Left kidney (tissue), 2 donors: ENCODE results near the gene CHMP6. TPM values are rescaled to one million over a fixed set of nuclear protein-coding genes. Genes with fewer than 3 reads are reported as not detected.
"Not testable (repeated sequence)": the region's sequence is repeated elsewhere in the genome, so short reads cannot be mapped to it uniquely, and the experiment has no call there.

Experiments used
- DNase-seq: peaks from one replicate; pipeline ENCODE4 v3.0.0-alpha.2; 2013
- polyA plus RNA-seq: library from polyadenylated mRNA; unstranded; fragments of 120-200 nt; gene quantifications from one replicate; pipeline ENCODE4 v1.2.1, GENCODE V29; 2013; ENCODE audit not compliant: insufficient read length

CHMP6 gene
- polyA plus RNA-seq, 1 donor, result 28.4 TPM

DNA sequence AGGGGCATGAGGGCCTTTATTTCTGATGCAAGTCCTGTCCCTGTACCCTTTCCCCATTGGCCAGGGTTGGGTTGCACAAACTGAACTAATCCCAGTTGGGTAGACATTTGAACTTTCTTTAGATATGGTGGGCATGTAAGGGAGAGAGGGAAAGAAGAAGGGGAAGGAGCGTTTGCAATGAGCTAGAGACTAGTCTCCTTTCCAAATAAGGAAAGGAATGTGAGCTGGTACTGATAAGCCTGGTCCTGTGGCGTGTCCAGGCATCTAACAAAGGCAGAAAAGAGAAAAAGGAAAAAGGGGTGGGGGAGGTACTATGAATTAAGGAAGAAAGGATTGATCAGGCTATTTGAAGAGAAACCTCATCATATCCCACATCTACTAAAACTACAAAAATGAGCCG, 20.3 kb downstream of the CHMP6 start:
- no peak for DNase-seq

DNA sequence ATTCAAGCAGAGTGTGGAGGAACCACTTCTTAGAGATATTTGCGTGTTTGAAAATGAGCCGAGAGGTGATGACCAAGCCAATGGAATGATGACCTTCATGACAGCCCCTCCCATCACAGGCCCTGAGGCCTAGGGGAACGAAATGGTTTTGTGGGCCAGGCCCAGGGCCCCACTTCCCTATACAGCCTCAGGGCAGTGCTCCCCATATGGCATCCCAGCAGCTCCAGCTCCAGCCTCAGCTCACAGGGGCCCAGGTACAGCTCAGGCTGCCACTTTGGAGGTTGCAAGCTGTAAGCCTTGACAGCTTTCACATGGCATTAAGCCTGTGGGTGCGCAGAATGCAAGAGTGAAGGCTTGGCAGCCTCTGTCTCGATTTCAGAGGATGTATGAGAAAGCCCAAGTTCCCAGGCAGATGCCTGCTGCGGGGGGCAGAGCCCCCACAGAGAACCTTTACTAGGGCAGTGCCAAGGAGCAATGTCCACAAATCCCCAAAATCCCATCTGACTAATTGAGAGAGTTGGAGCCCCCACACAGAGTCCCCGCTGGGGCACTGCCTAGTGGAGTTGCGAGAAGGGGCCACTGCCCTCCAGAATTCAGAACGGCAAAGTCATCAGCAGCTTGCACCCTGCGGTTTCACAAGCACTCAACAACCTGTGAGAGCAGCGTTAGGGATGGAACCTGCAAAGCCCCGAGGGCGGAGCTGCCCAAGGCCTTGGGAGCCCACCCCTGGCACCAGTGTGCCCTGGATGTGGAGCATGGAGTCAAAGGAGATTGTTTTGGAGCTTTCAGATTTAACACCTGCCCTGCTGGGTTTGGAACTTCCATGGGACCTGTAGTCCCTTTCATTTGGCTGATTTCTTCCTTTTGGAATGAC, 21.2 kb downstream of the CHMP6 start:
- DNase-seq, result no peak

DNA sequence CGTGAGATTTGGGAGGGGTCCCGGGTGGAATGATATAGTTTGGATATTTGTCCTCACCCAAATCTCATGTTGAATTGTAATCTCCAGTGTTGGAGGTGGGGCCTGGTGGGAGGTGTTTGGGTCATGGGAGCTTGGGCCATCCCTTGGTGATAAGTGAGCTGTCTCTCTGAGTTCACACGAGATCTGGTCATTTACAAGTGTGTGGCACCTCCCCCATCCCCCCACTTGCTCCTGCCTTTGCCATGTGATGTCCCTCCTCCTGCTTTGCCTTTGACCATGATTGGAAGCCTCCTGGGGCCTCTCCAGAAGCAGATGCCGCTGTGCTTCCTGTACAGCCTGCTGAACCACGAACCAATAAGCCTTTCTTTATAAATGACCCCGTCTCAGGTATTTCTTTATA, 22.0 kb downstream of the CHMP6 start:
- DNase-seq, result no peak

DNA sequence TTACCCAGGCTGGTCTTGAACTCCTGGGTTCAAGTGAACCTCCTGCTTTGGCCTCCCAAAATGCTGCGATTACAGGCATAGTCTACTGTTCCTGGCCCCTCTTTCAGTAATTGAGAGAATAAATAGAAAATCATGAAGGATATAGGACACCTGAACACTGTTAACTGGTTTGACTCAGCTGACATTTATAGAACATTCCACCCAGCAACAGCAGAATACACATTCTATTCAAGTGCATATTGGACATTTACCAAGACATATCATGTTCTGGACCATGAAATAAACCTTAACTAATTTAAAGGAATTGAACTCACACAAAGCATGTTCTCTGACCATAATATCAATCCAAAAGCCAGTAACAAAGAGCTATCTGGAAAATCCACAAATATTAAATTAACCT, 23.5 kb downstream of the CHMP6 start:
- DNase-seq, result no peak

DNA sequence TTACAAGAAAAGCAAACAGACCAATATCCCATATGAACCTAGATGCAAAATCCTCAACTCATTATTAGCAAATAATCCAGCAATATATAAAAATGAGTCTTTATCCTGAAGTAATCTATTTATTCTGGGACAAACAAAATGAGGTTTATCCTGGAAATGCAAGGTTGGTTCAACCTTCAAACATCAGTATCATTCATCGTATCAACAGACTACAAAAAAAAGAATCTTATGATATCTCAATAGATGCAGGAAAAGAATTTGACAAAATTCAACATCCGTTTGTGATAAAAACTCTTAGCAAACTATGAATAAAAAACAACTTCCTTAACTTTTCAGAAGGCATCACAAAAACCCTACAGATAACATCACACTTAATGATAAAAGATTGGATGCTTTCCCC, 24.9 kb downstream of the CHMP6 start:
- DNase-seq, result no peak

DNA sequence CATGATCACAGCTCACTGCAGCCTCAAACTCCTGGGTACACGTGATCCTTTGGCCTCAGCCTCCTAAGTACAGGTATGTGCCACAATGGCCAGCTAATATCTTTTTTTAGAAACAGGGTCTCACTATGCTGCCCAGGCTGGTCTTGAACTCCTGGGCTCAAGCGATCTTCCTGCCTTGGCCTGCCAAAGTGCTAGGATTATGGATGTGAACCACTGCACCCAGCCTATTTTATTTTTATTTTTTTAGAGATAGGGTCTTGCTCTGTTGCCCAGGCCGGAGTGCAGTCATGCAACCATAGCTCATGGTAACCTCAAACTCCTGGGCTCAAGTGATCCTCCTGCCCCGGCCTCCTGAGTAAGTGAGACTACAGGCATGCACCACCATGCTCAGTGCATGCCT, 25.7 kb downstream of the CHMP6 start:
- DNase-seq, result not testable (repeated sequence)

DNA sequence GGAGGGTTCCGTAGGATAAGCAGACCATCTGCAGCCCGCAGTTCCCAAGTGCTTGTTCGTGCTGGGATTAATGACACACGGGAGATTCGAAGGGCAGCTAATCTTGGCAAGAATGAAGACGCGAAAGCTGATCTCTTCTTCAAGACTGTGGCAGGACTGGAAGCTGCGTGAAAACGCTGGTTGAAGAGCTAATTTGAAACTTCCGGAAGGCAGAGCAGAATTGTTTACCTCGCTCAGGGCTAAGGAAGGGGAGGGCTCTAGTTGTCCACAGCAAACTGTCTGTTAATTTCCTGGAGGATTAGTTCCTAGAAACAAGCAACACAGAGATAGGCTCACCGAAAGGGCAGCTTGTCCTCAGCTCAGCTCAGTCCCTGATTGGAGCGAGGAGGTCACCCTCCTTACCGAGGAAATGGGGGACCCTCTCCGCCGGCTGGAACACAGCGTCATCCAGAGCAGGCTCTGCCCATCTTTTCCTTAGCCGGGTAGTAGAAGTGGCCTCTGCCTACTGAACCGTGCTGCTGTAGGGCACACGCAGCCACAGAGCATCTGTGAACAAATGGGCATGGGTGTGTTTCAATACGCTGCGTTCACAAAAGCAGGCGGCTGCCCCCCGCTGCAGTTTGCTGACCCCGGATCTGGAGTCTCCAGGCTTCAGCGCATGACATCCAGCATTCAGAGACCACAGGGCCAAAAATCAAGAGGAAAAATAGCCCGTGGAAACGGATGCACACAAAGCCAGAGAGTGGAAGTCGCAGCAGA, 26.6 kb downstream of the CHMP6 start:
- peak; percentile 66 for DNase-seq

DNA sequence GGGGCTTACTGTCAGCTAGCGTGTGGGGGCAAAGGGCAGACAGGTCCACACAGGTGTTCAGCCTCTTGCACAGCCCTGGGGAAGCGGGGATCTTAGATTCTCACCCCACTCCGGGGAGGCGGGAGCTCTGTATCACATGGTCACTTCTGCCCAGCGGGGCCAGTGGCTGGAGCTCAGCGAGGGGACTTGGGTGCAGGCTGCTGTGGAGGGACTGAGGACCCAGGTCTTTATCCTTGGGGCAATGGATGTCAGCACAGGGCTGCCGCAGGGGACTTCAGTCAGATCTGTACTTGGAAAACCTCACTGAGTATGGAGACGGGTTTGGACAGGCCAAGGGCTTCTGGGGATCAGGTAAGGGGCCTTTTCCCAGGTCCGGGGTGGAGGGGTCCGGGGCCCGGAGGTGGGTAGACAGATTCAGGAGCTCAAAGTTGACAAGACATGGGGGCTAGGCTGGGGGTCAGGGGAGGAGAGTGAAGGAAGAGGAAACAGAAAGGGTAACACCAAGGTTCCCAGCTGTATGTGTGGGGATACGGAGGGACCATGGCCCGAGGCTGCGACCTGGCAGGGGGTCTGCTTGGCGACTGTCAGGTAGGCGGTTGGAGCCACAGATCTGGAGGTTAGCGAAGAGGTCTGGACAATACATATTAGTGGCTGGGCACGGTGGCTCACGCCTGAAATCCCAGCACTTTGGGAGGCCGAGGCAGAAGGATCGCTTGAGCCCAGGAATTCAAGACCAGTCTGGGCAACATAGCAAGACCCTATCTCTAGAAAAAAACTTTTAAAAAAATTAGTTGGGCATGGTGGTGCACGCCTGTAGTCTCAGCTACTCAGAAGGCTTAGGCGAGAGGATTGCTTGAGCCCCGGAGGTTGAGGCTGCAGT, 28.2 kb downstream of the CHMP6 start:
- DNase-seq, result no peak

DNA sequence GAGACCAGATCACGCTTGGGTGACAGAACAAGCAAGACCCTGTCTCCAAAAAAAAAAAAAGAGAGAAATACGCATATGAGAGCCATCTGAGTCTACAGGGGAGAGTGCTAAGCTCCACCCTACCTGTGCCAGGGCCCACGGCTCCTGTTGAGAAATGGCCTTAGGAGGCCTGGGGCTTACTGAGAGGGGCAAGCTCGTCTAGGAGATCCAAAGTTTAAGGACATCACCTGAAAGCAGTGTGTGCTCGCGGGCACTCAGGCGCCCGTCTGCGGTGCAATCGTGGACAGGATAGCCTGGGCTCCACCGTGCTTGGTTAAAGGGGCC, 28.8 kb downstream of the CHMP6 start:
- no peak for DNase-seq

DNA sequence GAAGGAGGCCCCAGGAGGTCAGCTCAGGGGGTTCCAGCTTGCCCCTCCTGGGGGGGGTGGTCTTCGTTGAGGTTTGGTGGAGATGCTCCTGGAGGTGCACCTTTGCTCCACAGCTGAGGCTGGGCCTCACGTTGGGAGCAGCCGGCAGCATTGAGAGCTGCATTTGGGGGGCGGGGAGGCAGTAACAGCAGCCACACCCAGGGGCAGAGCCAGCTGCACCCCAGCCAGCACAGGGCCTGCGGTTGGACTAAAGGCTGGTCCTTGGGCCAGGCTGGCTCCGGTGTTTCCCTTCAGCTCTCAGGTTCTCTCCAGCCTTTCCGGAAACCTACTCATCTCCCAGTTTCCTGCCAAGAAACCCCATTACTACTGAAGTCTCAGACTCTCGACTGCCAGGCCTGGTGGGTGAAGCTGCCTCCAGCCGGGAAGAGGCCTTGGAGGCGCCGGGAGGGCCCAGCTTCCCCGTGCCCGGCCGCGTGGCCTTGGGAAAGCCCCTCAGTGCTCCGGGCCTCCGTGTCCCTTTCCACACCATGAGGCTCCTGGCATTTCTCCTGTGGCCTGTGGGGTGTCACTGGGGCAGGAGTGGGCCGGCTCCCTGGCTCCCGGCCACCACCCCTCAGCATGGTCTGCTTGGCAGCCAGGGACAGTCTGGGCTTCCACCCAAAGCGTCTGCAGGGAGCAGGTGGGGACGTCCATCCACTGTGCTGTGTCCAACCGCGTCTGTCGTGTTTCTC, 29.3 kb downstream of the CHMP6 start:
- no peak for DNase-seq

DNA sequence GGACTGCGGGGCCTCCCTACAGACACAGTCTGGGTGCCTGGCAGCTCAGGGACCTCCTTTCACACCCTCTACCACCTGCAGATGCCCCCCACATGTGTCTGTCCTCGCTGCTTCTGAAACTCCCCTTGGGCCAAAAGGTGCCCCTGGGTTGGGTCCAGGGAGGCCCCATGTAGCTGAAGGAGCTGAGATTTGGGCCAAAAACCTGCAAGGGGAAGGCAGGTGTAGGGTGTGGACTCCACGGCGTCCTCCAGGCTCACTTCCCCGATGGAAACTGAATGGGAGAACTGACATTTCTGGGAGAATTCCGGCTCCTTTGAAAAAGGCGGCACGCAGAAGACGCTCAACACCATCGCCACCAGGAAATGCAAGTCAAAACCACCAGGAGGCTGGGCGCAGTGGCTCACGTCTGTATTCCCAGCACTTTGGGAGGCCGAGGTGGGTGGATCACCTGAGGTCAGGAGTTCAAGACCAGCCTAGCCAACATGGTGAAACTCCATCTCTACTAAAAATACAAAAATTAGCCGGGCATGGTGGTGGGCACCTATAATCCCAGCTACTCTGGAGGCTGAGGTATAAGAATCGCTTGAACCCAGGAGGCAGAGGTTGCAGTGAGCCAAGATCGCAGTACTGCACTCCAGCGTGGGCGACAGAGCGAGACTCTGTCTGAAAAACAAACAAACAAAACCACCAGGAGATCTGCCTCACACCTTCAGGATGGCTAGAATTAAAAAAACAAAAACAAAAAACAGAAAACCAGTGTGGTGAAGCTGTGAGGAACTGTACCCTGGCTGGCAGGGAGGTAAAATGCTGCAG, 30.1 kb downstream of the CHMP6 start:
- DNase-seq, result no peak

DNA sequence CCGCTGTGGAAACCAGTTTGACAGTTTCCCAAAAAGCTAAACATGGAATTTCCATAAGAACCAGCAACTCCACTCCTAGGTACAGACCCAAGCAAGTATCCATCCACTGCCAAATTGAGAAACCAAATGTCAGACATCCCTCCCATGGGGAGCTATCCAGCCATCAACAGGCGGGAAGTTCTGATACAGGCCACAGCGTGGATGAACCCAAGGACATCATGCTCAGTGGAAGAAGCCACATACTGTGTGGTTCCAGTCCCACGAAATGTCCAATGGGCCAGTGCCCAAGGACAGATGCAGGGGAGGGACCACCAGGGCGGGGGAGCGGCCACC, 30.7 kb downstream of the CHMP6 start:
- no peak for DNase-seq

DNA sequence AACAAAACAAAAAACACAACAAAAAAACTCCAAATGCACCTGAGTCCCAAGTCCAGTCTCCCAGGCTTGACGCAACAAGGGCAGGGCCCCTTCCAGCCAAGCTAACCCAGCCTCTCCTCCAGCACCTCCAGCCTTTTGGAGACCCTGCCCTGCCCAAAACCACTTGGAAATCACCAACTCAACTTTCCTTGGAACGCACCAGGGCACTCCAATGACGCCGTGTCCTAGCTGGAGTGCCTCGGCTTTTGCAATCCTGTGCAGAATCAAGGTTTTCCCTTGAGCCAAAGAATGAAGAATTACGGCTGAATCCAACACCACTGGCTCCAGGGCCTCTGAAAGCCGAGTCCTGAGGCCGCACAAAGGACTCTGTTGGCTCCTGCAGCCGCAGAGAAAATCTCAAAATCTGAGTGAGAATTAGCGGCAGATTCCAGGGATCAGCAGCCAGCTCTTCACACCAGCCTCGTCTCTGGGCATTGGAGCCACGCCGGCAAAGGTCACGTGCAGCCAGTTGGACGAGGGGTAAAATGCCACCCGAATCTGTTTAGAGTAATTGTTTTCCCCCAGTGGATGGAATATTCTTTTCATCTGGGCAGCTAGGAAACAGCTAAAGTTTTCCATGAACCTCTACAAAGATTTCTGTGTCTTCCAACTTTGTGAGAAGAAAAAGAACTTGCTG, 33.6 kb downstream of the CHMP6 start:
- DNase-seq, result no peak

DNA sequence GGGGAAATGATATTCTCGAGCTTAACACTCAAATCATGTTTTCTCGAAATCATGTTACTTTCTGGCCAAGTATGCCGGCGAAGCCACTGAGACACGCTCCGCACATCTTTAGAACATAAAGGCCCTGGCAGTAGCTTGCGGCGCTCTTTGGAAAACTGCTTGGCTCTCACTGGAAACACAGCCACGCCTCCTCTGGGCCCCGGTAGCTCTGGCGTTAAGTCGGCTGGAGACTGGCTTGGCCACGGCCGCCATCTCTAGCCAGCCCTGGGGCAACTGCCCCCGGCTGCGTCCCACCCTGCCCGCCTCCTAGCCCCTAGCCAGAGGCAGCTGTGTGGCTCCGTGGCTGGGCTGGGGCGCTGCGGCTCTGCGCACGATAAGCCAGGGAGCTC, 34.1 kb downstream of the CHMP6 start:
- no peak for DNase-seq

DNA sequence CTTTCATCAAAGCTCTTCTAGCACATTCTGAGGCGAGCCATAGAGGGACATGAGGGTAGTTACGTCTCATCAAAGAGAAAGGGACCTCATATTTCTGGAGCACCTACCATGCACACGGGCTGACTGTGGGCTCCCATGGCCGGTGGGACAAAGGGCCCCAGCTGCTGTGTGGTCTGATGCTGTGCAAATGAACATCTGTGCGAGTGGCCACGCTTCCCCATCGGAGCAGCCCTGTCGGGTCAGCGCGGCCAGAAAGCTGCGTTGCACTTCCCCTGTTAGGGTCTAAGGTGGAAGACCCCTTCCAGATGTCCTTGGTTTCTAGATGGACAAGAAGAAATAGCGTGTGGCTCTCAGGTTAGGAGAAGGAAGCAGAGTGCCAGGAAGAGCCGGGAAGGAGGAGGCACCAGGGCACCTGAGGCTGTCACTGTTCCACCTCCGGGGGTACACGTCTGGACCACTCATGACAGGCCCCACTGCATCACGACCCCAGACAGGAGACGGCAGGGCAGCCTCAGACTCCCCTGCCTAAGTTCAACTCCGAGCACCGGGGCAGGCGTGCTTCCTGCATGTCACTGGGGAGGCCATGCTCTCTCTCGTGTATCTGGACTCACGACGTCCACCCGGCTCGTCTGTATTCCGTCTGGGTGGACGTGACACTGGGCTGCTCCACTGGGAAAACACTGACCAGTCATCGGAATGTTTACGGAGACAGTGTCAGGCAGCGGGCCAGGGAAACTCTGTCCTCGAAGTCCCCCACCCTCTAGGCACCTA, 34.8 kb downstream of the CHMP6 start:
- DNase-seq, result no peak

DNA sequence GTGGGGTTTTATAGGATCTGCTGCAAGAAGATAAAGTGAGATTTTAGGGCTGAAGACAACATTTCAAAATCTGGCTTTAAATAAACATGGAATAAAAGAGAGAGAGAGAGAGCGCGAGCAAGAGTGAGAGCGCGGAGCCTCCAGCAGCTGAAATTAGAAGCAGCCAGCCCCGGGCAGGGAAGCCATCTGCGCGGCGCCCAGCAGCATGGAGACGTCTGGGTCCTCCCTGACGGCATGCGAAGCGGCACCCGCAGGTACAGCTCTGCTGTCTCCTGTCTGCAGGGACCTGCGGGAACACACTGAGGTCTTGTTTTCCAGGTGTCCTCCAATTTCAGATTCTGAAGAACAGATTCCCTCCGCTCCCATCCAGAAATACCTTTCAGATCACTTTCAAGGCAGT, 35.4 kb downstream of the CHMP6 start:
- no peak for DNase-seq

DNA sequence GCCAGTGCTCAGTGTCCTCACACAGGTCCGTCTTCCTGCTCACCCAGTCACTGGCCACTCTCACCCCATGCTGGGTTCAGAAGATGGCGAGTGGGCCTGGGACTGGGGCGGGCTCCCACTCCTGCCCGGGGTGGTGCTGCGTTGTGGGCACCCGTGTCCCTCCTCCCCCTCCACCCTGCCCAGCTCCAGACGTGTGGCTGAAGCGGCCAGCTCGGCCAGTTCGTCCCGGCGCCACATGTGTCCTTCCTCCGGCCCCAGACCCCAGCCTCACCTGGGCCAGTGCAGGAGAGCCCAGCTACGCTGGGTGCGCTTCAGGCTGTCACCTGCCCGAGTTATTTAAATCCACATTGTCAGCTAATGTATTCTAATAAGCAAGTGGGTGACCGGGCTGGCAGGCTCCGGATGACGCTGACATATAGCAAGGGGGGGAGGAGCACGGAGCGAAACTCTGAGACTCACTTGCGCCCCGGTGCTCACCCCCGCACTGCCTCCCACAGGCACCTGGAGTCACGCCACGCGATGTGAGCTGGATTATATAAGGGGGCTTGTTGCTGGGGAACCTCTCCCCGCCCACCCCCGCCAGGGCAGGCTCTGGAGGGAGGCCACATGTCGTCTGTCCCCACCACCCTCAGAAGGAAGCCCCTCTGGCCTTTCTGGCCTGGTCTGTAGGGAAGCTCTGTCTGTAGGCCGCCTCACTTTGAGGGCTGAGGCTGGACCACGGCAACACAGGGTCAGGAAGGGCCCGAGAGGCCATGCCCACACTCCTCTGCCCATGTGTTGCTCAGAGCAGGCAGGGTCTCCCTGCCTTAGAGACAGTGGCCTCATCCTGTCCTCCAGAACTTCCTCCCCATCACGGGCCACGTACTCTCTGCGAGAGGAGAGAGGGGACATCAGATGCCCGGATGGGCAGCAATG, 36.2 kb downstream of the CHMP6 start:
- no peak for DNase-seq

DNA sequence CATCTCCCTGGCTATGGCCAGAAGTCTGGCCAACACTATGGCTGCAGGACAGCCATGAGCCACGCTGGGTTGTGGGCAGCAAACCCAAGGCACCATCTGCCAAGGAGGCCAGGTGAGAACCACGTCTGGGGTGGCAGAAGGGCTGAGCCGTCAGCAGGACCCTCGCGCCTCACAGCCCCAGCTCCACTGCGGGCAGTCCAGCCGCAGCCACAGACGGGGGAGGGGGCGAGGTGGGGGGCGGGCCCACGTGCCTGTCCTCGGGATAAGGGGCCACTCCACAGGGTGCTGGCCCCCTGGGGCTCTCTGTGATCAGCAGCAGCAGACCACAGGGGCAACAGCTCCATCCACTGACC, 36.8 kb downstream of the CHMP6 start:
- no peak for DNase-seq

DNA sequence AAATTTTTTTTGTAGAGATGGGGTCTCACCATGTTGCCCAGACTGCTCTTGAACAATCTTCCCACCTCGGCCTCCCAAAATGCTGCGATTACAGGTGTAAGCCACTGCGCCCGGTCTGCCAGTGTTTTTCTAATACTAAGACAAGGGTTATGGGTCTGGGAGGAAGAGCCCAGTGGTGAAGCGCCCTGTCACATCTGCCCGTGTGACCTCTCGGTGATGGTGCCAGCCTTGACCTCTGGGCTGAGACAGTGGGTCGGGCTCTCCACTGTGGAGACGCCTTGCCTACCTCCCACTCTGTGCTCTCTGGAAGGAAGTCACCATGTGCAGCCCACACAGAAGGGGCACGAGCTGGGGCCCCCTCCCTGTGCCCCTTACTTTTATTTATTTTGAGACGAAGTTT, 38.2 kb downstream of the CHMP6 start:
- DNase-seq, result no peak
